Measurements from ENCODE around the gene TBC1D22A. TPM values are rescaled to one million over a fixed set of nuclear protein-coding genes. Genes with fewer than 3 reads are reported as not detected.

The TBC1D22A gene
- total RNA-seq, 1 donor, result 17.7 TPM

DNA sequence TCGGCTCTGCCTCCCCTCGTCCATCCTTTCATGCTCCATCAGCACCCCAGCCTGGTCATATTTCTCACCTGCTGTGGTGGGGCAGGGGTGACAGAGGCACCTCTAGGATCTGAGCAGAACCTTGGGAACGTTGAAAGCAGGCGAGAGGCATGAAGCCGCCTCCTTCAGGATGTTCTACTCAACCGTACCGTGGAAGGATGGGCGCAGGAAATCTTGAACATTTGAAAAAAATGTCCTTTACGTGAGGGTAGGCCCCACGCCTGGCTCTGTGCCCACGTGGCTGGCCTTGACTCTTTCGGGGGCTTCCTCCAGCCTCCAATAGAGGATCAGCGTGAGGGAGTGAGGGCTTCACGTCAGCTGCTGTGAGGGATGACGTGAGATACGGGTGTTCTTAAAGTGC lies 90.7 kb downstream of the TBC1D22A start:
- Histone ChIP-seq H3K9me3 (ENCODE audit: low read depth, low read length) (no peaks in the 10 kb centered on the region), H3K4me1 (ENCODE audit: insufficient read depth, low read length) (no peaks in the 10 kb centered on the region), H3K36me3 (ENCODE audit: insufficient read depth, low read length) (peaks cover 4% of the 10 kb centered on the region), H4K20me1 (ENCODE audit: insufficient read depth, low read length) (peaks cover 34% of the 10 kb centered on the region), H3K4me3 (ENCODE audit: insufficient read depth, low read length) (no peak overlapping the region), H3K27ac (ENCODE audit: low read depth, low read length) (no peak overlapping the region), H2AFZ (ENCODE audit: low read length) (no peak overlapping the region), H3K4me2 (ENCODE audit: insufficient read depth, low read length) (no peak overlapping the region), H3K27me3 (ENCODE audit: insufficient read depth, low read length) (no peaks in the 10 kb centered on the region), H3K79me2 (ENCODE audit: insufficient read depth, low read length) (peaks cover 42% of the 10 kb centered on the region)
- DNase-seq (ENCODE audit: insufficient read length, low spot score, missing footprints), result peak; percentile 57
- TF ChIP-seq, protein P1, sequence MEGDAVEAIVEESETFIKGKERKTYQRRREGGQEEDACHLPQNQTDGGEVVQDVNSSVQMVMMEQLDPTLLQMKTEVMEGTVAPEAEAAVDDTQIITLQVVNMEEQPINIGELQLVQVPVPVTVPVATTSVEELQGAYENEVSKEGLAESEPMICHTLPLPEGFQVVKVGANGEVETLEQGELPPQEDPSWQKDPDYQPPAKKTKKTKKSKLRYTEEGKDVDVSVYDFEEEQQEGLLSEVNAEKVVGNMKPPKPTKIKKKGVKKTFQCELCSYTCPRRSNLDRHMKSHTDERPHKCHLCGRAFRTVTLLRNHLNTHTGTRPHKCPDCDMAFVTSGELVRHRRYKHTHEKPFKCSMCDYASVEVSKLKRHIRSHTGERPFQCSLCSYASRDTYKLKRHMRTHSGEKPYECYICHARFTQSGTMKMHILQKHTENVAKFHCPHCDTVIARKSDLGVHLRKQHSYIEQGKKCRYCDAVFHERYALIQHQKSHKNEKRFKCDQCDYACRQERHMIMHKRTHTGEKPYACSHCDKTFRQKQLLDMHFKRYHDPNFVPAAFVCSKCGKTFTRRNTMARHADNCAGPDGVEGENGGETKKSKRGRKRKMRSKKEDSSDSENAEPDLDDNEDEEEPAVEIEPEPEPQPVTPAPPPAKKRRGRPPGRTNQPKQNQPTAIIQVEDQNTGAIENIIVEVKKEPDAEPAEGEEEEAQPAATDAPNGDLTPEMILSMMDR (IDR thresholded peaks at IDR 0.05; ENCODE audit: extremely low read depth, low read depth, low read length), result no peak

DNA sequence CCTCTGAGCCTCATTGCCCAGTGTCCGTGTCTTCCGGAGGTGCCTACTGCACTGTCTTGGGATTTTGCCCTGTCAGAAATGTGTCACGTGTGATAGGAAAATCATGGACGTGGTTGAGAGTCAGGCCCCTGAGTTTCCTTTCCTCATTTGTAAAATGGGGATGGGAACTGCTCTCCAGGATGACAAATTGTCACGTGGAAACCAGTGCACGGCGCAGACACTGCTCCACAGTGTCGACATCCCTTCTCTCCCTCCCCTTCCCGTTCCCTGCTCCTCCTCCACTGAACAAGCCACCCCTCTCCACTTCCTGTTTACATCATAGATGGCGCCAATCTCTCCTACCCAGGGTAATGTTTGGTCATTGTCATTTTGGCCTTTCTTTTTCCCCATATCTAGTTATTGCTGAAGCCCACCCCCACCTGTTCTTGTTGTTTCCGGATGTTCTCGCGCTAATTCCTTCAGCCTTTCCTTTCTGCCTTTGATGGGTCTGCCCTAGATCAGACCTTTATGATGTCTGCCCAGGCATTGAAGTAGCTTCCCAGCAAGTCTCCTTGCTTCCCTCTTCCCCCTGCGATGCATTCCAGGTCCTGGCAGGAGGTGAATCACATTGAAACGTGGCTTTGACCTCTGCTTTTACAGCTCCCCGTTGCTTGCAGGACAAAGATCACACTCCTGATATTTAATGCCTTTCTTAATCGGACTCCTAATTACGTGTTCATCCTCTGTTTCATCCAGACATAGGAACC lies 91.8 kb downstream of the TBC1D22A start:
- Histone ChIP-seq H3K36me3 (ENCODE audit: insufficient read depth, low read length) (peaks cover 4% of the 10 kb centered on the region), H4K20me1 (ENCODE audit: insufficient read depth, low read length) (peaks cover 28% of the 10 kb centered on the region), H3K27ac (ENCODE audit: low read depth, low read length) (no peak overlapping the region), H3K4me2 (ENCODE audit: insufficient read depth, low read length) (no peak overlapping the region), H3K27me3 (ENCODE audit: insufficient read depth, low read length) (no peaks in the 10 kb centered on the region), H3K9me3 (ENCODE audit: low read depth, low read length) (no peaks in the 10 kb centered on the region), H3K4me3 (ENCODE audit: insufficient read depth, low read length) (no peak overlapping the region), H2AFZ (ENCODE audit: low read length) (no peak overlapping the region), H3K79me2 (ENCODE audit: insufficient read depth, low read length) (peaks cover 40% of the 10 kb centered on the region), H3K4me1 (ENCODE audit: insufficient read depth, low read length) (no peaks in the 10 kb centered on the region)
- TF ChIP-seq, protein P1 (IDR thresholded peaks at IDR 0.05; ENCODE audit: extremely low read depth, low read depth, low read length), result no peak
- peak; percentile 78 for DNase-seq (ENCODE audit: insufficient read length, low spot score, missing footprints)

DNA sequence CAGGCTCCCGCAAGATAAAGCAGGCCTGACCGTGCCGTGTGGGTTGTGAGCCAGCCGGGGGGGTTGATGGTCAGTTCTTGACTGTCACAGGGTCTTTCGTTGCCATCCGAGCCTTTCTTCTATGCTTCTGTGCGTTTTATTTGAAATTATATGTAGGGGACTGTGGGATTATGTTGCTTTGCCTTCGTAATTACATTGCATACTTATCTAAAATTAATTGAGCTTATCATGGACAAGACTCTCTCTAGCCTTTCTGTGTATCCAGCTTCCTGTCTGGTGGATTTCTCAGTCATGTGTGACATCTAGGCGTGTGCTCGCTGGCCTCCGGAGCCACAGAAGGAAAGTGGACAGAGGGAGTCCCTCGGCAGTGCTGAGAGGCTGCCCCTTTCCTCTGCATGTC lies 93.2 kb downstream of the TBC1D22A start:
- H3K4me2 ChIP-seq (ENCODE audit: insufficient read depth, low read length), result no peak overlapping the region
- peaks cover 3% of the 10 kb centered on the region for H3K36me3 ChIP-seq (ENCODE audit: insufficient read depth, low read length)
- no peaks in the 10 kb centered on the region for H3K4me1 ChIP-seq (ENCODE audit: insufficient read depth, low read length)
- no peak overlapping the region for H3K27ac ChIP-seq (ENCODE audit: low read depth, low read length)
- H3K79me2 ChIP-seq (ENCODE audit: insufficient read depth, low read length), result peaks cover 33% of the 10 kb centered on the region
- H3K4me3 ChIP-seq (ENCODE audit: insufficient read depth, low read length), result no peak overlapping the region
- TF ChIP-seq, protein P1 (IDR thresholded peaks at IDR 0.05; ENCODE audit: extremely low read depth, low read depth, low read length), result no peak
- no peak overlapping the region for H2AFZ ChIP-seq (ENCODE audit: low read length)
- peaks cover 24% of the 10 kb centered on the region for H4K20me1 ChIP-seq (ENCODE audit: insufficient read depth, low read length)
- no peaks in the 10 kb centered on the region for H3K27me3 ChIP-seq (ENCODE audit: insufficient read depth, low read length)
- DNase-seq (ENCODE audit: insufficient read length, low spot score, missing footprints), result no peak
- no peaks in the 10 kb centered on the region for H3K9me3 ChIP-seq (ENCODE audit: low read depth, low read length)

DNA sequence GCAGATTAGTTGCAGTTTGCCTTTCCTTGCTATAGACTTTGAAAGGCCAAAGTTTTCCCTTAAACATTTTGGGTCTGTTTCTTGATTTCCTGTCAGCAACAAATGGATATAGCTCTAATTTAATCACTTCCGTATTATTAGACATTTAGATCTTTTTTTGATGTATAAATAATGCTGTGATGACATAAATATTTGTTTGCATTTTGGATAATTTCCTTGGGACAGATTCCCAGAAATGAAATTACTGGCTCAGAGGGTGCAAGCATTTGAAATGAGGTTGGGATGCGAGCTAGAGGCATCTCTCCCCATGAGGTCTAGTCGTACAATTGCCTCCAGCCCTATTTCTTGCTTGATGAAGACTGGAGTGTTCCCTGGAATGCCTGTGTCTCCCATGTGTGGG lies 94.2 kb downstream of the TBC1D22A start:
- H3K4me3 ChIP-seq (ENCODE audit: insufficient read depth, low read length), result no peak overlapping the region
- peak; percentile 46 for DNase-seq (ENCODE audit: insufficient read length, low spot score, missing footprints)
- H3K36me3 ChIP-seq (ENCODE audit: insufficient read depth, low read length), result no peaks in the 10 kb centered on the region
- TF ChIP-seq, protein P1 (IDR thresholded peaks at IDR 0.05; ENCODE audit: extremely low read depth, low read depth, low read length), result no peak
- H3K4me2 ChIP-seq (ENCODE audit: insufficient read depth, low read length), result no peak overlapping the region
- H4K20me1 ChIP-seq (ENCODE audit: insufficient read depth, low read length), result peaks cover 23% of the 10 kb centered on the region
- H3K27ac ChIP-seq (ENCODE audit: low read depth, low read length), result no peak overlapping the region
- no peaks in the 10 kb centered on the region for H3K4me1 ChIP-seq (ENCODE audit: insufficient read depth, low read length)
- no peak overlapping the region for H2AFZ ChIP-seq (ENCODE audit: low read length)
- no peaks in the 10 kb centered on the region for H3K27me3 ChIP-seq (ENCODE audit: insufficient read depth, low read length)
- peaks cover 30% of the 10 kb centered on the region for H3K79me2 ChIP-seq (ENCODE audit: insufficient read depth, low read length)
- H3K9me3 ChIP-seq (ENCODE audit: low read depth, low read length), result no peaks in the 10 kb centered on the region

Measured in osteoblast (primary cell).